HG02571 (cell line): ENCODE measurements around the gene PRRG1.
"Not testable (repeated sequence)": the region's sequence is repeated elsewhere in the genome, so short reads cannot be mapped to it uniquely, and the experiment has no call there.

Experiments used
- ATAC-seq: cut with Tn5 transposase; IDR thresholded peaks from one replicate; pipeline ENCODE4 v1.9.1; 2021; ENCODE audit warnings: mild to moderate bottlenecking, moderate library complexity; ENCODE audit not compliant: unreplicated experiment

Gene PRRG1

GRCh38 chrX:37349221-37350033, at the start of gene PRRG1:
PRRG1 (plus strand) TSS chrX:37349364; CDS start chrX:37406250, 56,886 bp downstream.
- ATAC-seq, result no peak

- ATAC-seq, result no peak
Observed at GRCh38 chrX:37302569-37302968, 46.6 kb upstream of the PRRG1 start.

- not testable (repeated sequence) for ATAC-seq
Observed at GRCh38 chrX:37305238-37305637, 43.9 kb upstream of the PRRG1 start.

GRCh38 chrX:37314531-37314930, 34.6 kb upstream of the PRRG1 start:
- ATAC-seq, result no peak

- no peak for ATAC-seq
Observed at GRCh38 chrX:37315511-37316248, 33.5 kb upstream of the PRRG1 start.

- no peak for ATAC-seq
Observed at GRCh38 chrX:37320541-37321203, 28.5 kb upstream of the PRRG1 start.

GRCh38 chrX:37330642-37331041, 18.5 kb upstream of the PRRG1 start:
- no peak for ATAC-seq

GRCh38 chrX:37331546-37331945, 17.6 kb upstream of the PRRG1 start:
- no peak for ATAC-seq

- no peak for ATAC-seq
Observed at GRCh38 chrX:37332055-37332454, 17.1 kb upstream of the PRRG1 start.

- ATAC-seq, result no peak
Observed at GRCh38 chrX:37332987-37333658, 16.0 kb upstream of the PRRG1 start.

GRCh38 chrX:37347420-37347819, 1.7 kb upstream of the PRRG1 start:
- no peak for ATAC-seq

- ATAC-seq, result no peak
Observed at GRCh38 chrX:37348231-37348970, 763 bp upstream of the PRRG1 start.

- ATAC-seq, result no peak
Observed at GRCh38 chrX:37348971-37349220, 268 bp upstream of the PRRG1 start.

- no peak for ATAC-seq
Observed at GRCh38 chrX:37350034-37350365, 836 bp downstream of the PRRG1 start.

- ATAC-seq, result no peak
Observed at GRCh38 chrX:37353646-37354045, 4.5 kb downstream of the PRRG1 start.

GRCh38 chrX:37357436-37357835, 8.3 kb downstream of the PRRG1 start:
- ATAC-seq, result no peak

GRCh38 chrX:37361596-37361995, 12.4 kb downstream of the PRRG1 start:
- no peak for ATAC-seq

GRCh38 chrX:37364666-37365065, 15.5 kb downstream of the PRRG1 start:
- no peak for ATAC-seq

GRCh38 chrX:37367946-37368345, 18.8 kb downstream of the PRRG1 start:
- ATAC-seq, result no peak

- ATAC-seq, result no peak
Observed at GRCh38 chrX:37370499-37371141, 21.5 kb downstream of the PRRG1 start.
